ENCODE data around the gene CC2D2A.

GRCh38 chr4:15444276-15444675 lies 25.4 kb upstream of the CC2D2A start:
- TF ChIP-seq CTCF (IDR thresholded peaks at IDR 0.05) (no peak), POLR2A (IDR thresholded peaks at IDR 0.05) (no peak)

Data from prostate gland (tissue), 2 donors.